Thyroid gland (tissue), 4 donors: ENCODE measurements around the gene USP6NL. TPM values are rescaled to one million over a fixed set of nuclear protein-coding genes. Genes with fewer than 3 reads are reported as not detected.

Experiments
- DNase-seq, 2 donors: peaks; one replicate each; pipeline ENCODE4 v3.0.0-alpha.2; 2019
- H3K27ac ChIP-seq, 3 donors: fragments of 200-600 bp; sonication (generic); 1 replicate in 2 of 3; 2 replicates in 1 of 3; pipeline ENCODE4 v1.5.1; 2016 to 2019; ENCODE audit warnings: mild to moderate bottlenecking in 1 of 3, moderate library complexity in 1 of 3
- H3K27me3 ChIP-seq: fragments of 200-600 bp; sonication (generic); one replicate; pipeline ENCODE4 v1.5.1; 2019
- H3K36me3 ChIP-seq, 2 donors: fragments of 200-600 bp; sonication (generic); one replicate each; pipeline ENCODE4 v1.5.1; 2016 to 2019
- H3K4me1 ChIP-seq, 2 donors: fragments of 200-600 bp; sonication (generic); one replicate each; pipeline ENCODE4 v1.5.1; 2017 to 2019
- H3K4me3 ChIP-seq, 3 donors: fragments of 200-600 bp; sonication (generic); replicated peaks in 1 of 3; 1 replicate in 2 of 3; 2 replicates in 1 of 3; pipeline ENCODE4 v1.5.1; 2016; ENCODE audit warnings: mild to moderate bottlenecking in 1 of 3
- H3K9me3 ChIP-seq: fragments of 200-600 bp; sonication (generic); one replicate; pipeline ENCODE4 v1.5.1; 2017
- CTCF ChIP-seq, 6 experiments: fragments of 200-600 bp in 3 of 6; fragments of 450-650 bp in 3 of 6; sonication (generic) in 3 of 6; IDR thresholded peaks; one replicate each; pipeline ENCODE4 v1.5.1; 2016 to 2019; ENCODE audit warnings: antibody characterized with exemption in 6 of 6, mild to moderate bottlenecking in 2 of 6, inconsistent platforms in 1 of 6, moderate library complexity in 1 of 6
- POLR2A ChIP-seq, 2 donors: fragments of 450-650 bp; IDR thresholded peaks; one replicate each; pipeline ENCODE4 v1.6.1; 2017; ENCODE audit warnings: antibody characterized with exemption in 2 of 2, mild to moderate bottlenecking in 2 of 2, moderate library complexity in 1 of 2
- WGBS, 2 donors: methylation state at CpG; one replicate each; pipeline ENCODE4 v1.1.5; 2017; 5-methylcytosine and 5-hydroxymethylcytosine counted together
- intact Hi-C: fragments of 100-400 bp; cut with DNase I; formaldehyde crosslinking; loops from one replicate; pipeline ENCODE4 v1.15.1; 2023
- total RNA-seq, 4 donors: library from RNA; depleted of rRNA; stranded (reverse); fragments of >200 nt; gene quantifications; one replicate each; pipeline ENCODE4 v1.2.3, GENCODE V29; 2016

The USP6NL gene
- total RNA-seq, 4 donors from 2014 or later: 16.7 to 24.3 (median 17.8) TPM

- no peaks in the 10 kb centered on the region for H3K36me3 ChIP-seq
- TF ChIP-seq POLR2A (IDR thresholded peaks at IDR 0.05) (no peak), CTCF (IDR thresholded peaks at IDR 0.05) (no peak)
- no peak overlapping the region for H3K27ac ChIP-seq
- no peaks in the 10 kb centered on the region for H3K27me3 ChIP-seq
- no peak overlapping the region for H3K4me3 ChIP-seq
- H3K9me3 ChIP-seq: no peaks in the 10 kb centered on the region
- intact Hi-C loops: no loop called here
- DNase-seq: no peak
- no peaks in the 10 kb centered on the region for H3K4me1 ChIP-seq
- WGBS, 2 donors: 71 to 77% methylated on average over 22 to 25 of the region's 27 CpGs
Observed at GRCh38 chr10:11444531-11445228, 166.8 kb downstream of the USP6NL start.

GRCh38 chr10:11444155-11444530 lies 167.3 kb downstream of the USP6NL start:
- Histone ChIP-seq H3K27ac (no peak overlapping the region), H3K9me3 (no peaks in the 10 kb centered on the region), H3K4me3 (no peak overlapping the region), H3K4me1 (no peaks in the 10 kb centered on the region), H3K36me3 (no peaks in the 10 kb centered on the region), H3K27me3 (no peaks in the 10 kb centered on the region)
- no peak for DNase-seq
- intact Hi-C loops: no loop called here
- WGBS, 2 donors: 88 to 96% methylated on average over 9 to 11 of the region's 11 CpGs
- TF ChIP-seq POLR2A (IDR thresholded peaks at IDR 0.05) (no peak), CTCF (IDR thresholded peaks at IDR 0.05) (no peak)

- Histone ChIP-seq H3K9me3 (no peaks in the 10 kb centered on the region), H3K4me1 (no peaks in the 10 kb centered on the region), H3K36me3 (no peaks in the 10 kb centered on the region), H3K4me3 (no peak overlapping the region), H3K27me3 (no peaks in the 10 kb centered on the region), H3K27ac (no peak overlapping the region)
- DNase-seq: no peak
- intact Hi-C loops: no loop called here
- TF ChIP-seq POLR2A (IDR thresholded peaks at IDR 0.05) (no peak), CTCF (IDR thresholded peaks at IDR 0.05) (no peak)
- WGBS, 2 donors: 94 to 95% methylated on average over 22 to 23 of the region's 23 CpGs
Observed at GRCh38 chr10:11443468-11444154, 167.8 kb downstream of the USP6NL start.

- DNase-seq: no peak
- Histone ChIP-seq H3K9me3 (no peaks in the 10 kb centered on the region), H3K27me3 (no peaks in the 10 kb centered on the region), H3K27ac (no peak overlapping the region), H3K4me1 (no peaks in the 10 kb centered on the region), H3K36me3 (no peaks in the 10 kb centered on the region), H3K4me3 (no peak overlapping the region)
- TF ChIP-seq POLR2A (IDR thresholded peaks at IDR 0.05) (no peak), CTCF (IDR thresholded peaks at IDR 0.05) (no peak)
- intact Hi-C loops: no loop called here
- 93 to 98% methylated on average over 16 of the region's 16 CpGs for WGBS, 2 donors
Observed at GRCh38 chr10:11442001-11442773, 169.3 kb downstream of the USP6NL start.

- TF ChIP-seq POLR2A (IDR thresholded peaks at IDR 0.05): no peak
- TF ChIP-seq CTCF (IDR thresholded peaks at IDR 0.05): no peak
- H3K36me3 ChIP-seq: no peaks in the 10 kb centered on the region
- H3K9me3 ChIP-seq: no peaks in the 10 kb centered on the region
- H3K27ac ChIP-seq: no peak overlapping the region
- DNase-seq: no peak
- no peaks in the 10 kb centered on the region for H3K4me1 ChIP-seq
- intact Hi-C loops: no loop called here
- no peaks in the 10 kb centered on the region for H3K27me3 ChIP-seq
- H3K4me3 ChIP-seq: no peak overlapping the region
- 91 to 92% methylated on average over 16 of the region's 16 CpGs for WGBS, 2 donors
Observed at GRCh38 chr10:11441151-11441535, 170.3 kb downstream of the USP6NL start.
